ENCODE results near the gene RBMS1.

- no peak for TF ChIP-seq EZH2phosphoT487 (IDR thresholded peaks at IDR 0.05; ENCODE audit: borderline replicate concordance)
- no peak for TF ChIP-seq CTCF (conservative IDR thresholded peaks at IDR 0.05; ENCODE audit: low read length)
Observed at GRCh38 chr2:160261732-160262131, 231.9 kb downstream of the RBMS1 start.
